Adrenal gland (tissue), 12 donors: ENCODE results near the gene PTX3. TPM values are rescaled to one million over a fixed set of nuclear protein-coding genes. Genes with fewer than 3 reads are reported as not detected.

Source experiments
- DNase-seq, 7 donors: peaks; one replicate each; pipeline ENCODE4 v3.0.0-alpha.2; 2019 to 2020
- H3K27ac ChIP-seq, 5 donors: fragments of 200-600 bp; sonication (generic) in 4 of 5; 1 replicate in 3 of 5; 2 replicates in 2 of 5; pipeline versions ENCODE4 v1.5.1 to v1.8.0; 2016 to 2020; ENCODE audit warnings: mild to moderate bottlenecking in 1 of 5
- H3K27me3 ChIP-seq: fragments of 200-600 bp; 2 replicates; pipeline ENCODE4 v1.8.0; 2021
- H3K36me3 ChIP-seq, 2 donors: fragments of 200-600 bp; replicated peaks in 1 of 2; 1 replicate in 1 of 2; 2 replicates in 1 of 2; pipeline versions ENCODE4 v1.5.1 to v1.8.0; 2018 to 2022
- H3K4me1 ChIP-seq, 2 donors: fragments of 200-600 bp; replicated peaks in 1 of 2; 1 replicate in 1 of 2; 2 replicates in 1 of 2; pipeline versions ENCODE4 v1.5.1 to v1.8.0; 2018 to 2021
- H3K4me3 ChIP-seq, 4 donors: fragments of 200-600 bp; sonication (generic) in 3 of 4; one replicate each; pipeline ENCODE4 v1.5.1; 2016 to 2018
- H3K9me3 ChIP-seq, 3 donors: fragments of 200-600 bp; sonication (generic) in 1 of 3; replicated peaks in 1 of 3; 1 replicate in 2 of 3; 2 replicates in 1 of 3; pipeline versions ENCODE4 v1.5.1 to v1.8.0; 2016 to 2021
- CTCF ChIP-seq, 6 experiments: fragments of 450-650 bp in 4 of 6; fragments of 200-600 bp in 2 of 6; sonication (generic) in 1 of 6; IDR thresholded peaks; 1 replicate in 5 of 6; 2 replicates in 1 of 6; pipeline versions ENCODE4 v1.5.1 to v1.8.0; 2016 to 2021; ENCODE audit warnings: antibody characterized with exemption in 6 of 6, mild to moderate bottlenecking in 2 of 6, moderate library complexity in 1 of 6
- POLR2A ChIP-seq, 2 donors: fragments of 450-650 bp; IDR thresholded peaks; one replicate each; pipeline ENCODE4 v1.6.1; 2017; ENCODE audit warnings: antibody characterized with exemption in 2 of 2, mild to moderate bottlenecking in 2 of 2, moderate library complexity in 1 of 2
- WGBS, 4 donors: extraction: QIAGEN DNeasy Blood & Tissue Kit in 2 of 4; methylation state at CpG; one replicate each; pipeline versions ENCODE4 v1.1.5 to v1.1.7; 2013 to 2017; 5-methylcytosine and 5-hydroxymethylcytosine counted together
- intact Hi-C, 2 donors: fragments of 100-400 bp; cut with DNase I; formaldehyde crosslinking; loops; one replicate each; pipeline versions ENCODE4 v1.14.1 to v1.15.0; 2022 to 2023
- polyA plus RNA-seq, 3 donors: library from polyadenylated mRNA; stranded (reverse); fragments of 200-250 nt in 2 of 3; fragments of 350-450 nt in 1 of 3; fragmentation: Illumina TruSeq in 1 of 3; extraction: RNeasy Lipid Tissue Mini Kit (QIAGEN cat#74804) in 1 of 3; gene quantifications; one replicate each; pipeline ENCODE4 v1.2.3, GENCODE V29; 2013 to 2014
- total RNA-seq, 9 donors: library from RNA; depleted of rRNA in 4 of 9; stranded (reverse); fragments of >200 nt in 4 of 9; fragments of 120-200 nt in 1 of 9; fragmentation: NEBNext Ultra II Directional in 1 of 9; extraction: Animal tissue kit (Norgen Biotek cat#: 25700) in 1 of 9; gene quantifications; one replicate each; pipeline versions ENCODE4 v1.1.0 to v1.2.4, GENCODE V29; 2013 to 2023
- donor health status: healthy with polysubstance abuse.
- donor health status: Bipolar disorder and iron deficiency.
- donor health status: DM: yes; HTN: yes; CAD: no.
- donor health status: DM: no; HTN: no; CAD: no.
- donor health status: DM: no; HTN: no; CAD: no.
- donor health status: DM: yes; HTN: yes; CAD: no.

The PTX3 gene
- total and polyA plus RNA-seq, 12 donors, result 0.12 to 21.8 (median 3.8) TPM

DNA sequence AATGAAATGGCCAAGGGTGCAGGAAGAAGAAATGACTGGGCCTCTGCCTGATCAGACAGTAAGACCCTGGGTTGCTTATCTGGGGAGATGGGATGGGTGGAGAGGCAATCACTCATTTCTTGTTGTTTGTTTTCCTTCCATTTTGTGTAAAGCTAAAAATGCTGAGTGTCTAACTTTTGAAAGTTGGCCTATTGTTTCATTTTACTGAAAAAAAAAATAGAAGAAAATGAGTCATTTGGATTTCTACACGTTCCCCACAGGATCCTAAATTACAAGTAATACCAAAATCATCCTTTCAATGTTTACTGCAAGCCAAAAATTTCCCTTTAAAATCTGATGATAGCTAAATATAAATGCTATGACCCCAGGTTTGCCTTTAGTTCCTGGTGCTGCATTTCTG, 30.6 kb downstream of the PTX3 start:
- WGBS, 4 donors, result 10 to 16% (median 14%) methylated on average over 1 of the region's 1 CpG
- no peaks in the 10 kb centered on the region for H3K9me3 ChIP-seq
- no peak overlapping the region for H3K4me3 ChIP-seq
- no peak overlapping the region for H3K27ac ChIP-seq
- no peaks in the 10 kb centered on the region for H3K36me3 ChIP-seq
- no peak for TF ChIP-seq POLR2A (IDR thresholded peaks at IDR 0.05)
- TF ChIP-seq CTCF (IDR thresholded peaks at IDR 0.05), result no peak
- H3K4me1 ChIP-seq, result peaks cover 0 to 3% of the 10 kb centered on the region in 2 donors
- intact Hi-C loops, result no loop called here
- no peaks in the 10 kb centered on the region for H3K27me3 ChIP-seq
- no peak for DNase-seq

GRCh38 chr3:157469561-157470294, 33.1 kb downstream of the PTX3 start:
- H3K9me3 ChIP-seq, result no peaks in the 10 kb centered on the region
- H3K4me1 ChIP-seq, result peaks cover 0 to 3% of the 10 kb centered on the region in 2 donors
- 76 to 85% (median 83%) methylated on average over 7 of the region's 7 CpGs for WGBS, 4 donors
- no peak for DNase-seq
- no peaks in the 10 kb centered on the region for H3K36me3 ChIP-seq
- intact Hi-C loops, result no loop called here
- TF ChIP-seq CTCF (IDR thresholded peaks at IDR 0.05), result no peak
- no peak for TF ChIP-seq POLR2A (IDR thresholded peaks at IDR 0.05)
- no peak overlapping the region for H3K27ac ChIP-seq
- no peaks in the 10 kb centered on the region for H3K27me3 ChIP-seq
- no peak overlapping the region for H3K4me3 ChIP-seq

DNA sequence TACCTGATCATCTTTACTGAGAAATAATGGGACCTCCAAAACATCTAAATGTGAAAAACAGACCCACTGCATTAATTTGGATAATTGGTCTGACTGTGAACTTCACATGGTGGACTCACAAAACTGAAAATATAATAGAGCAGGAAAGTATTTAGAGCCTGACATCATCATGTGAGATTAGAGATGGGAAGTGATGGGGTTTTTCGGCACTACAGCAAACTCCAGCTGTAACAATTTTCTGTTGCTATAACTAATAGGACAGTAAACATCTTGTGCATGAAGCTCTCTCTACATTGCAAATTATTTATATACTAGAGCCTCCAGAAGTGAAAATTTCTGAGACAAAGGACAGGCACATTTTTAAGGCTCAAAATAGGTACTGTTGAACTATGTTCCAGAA, 34.4 kb downstream of the PTX3 start:
- 74 to 87% (median 84%) methylated on average over 1 of the region's 1 CpG for WGBS, 4 donors
- TF ChIP-seq POLR2A (IDR thresholded peaks at IDR 0.05) (no peak), CTCF (IDR thresholded peaks at IDR 0.05) (no peak)
- H3K27me3 ChIP-seq, result no peaks in the 10 kb centered on the region
- no peaks in the 10 kb centered on the region for H3K36me3 ChIP-seq
- no peaks in the 10 kb centered on the region for H3K9me3 ChIP-seq
- DNase-seq, result no peak
- H3K27ac ChIP-seq, result no peak overlapping the region
- intact Hi-C loops, result no loop called here
- H3K4me3 ChIP-seq, result no peak overlapping the region
- peaks cover 0 to 3% of the 10 kb centered on the region in 2 donors for H3K4me1 ChIP-seq

DNA sequence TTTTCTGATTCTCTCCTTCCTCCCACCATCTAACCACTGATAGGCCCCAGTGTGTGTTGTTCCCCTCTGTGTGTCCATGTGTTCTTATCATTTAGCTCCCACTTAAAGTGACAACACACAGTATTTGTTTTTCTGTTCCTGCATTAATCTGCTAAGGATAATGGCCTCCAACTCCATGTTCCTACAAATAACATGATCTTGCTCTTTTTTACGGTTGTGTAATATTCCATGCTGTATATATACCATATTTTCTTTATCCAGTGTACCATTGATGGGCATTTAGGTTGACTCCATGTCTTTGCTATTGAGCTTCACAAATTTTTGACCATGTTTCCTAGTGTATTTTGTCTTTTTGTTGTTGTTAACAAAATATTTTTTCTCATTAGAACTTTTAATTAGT, 36.0 kb downstream of the PTX3 start:
- DNase-seq, result no peak
- Histone ChIP-seq H3K36me3 (no peaks in the 10 kb centered on the region), H3K27me3 (no peaks in the 10 kb centered on the region), H3K27ac (no peak overlapping the region), H3K4me1 (no peaks in the 10 kb centered on the region), H3K9me3 (no peaks in the 10 kb centered on the region), H3K4me3 (no peak overlapping the region)
- TF ChIP-seq POLR2A (IDR thresholded peaks at IDR 0.05) (no peak), CTCF (IDR thresholded peaks at IDR 0.05) (no peak)
- 94 to 97% (median 95%) methylated on average over 1 of the region's 1 CpG for WGBS, 4 donors
- intact Hi-C loops, result no loop called here
